Activated CD8-positive, alpha-beta memory T cell treated with anti-CD3 and anti-CD28 coated beads, Interleukin-2, amount 10 ng/mL, durations not matched to agents 7 days and 5 days (primary cell): ENCODE results near the gene MAGEB17. TPM values are rescaled to one million over a fixed set of nuclear protein-coding genes. Genes with fewer than 3 reads are reported as not detected.
"Not testable (repeated sequence)": the region's sequence is repeated elsewhere in the genome, so short reads cannot be mapped to it uniquely, and the experiment has no call there.

Source experiments
- ATAC-seq: fragments of 150-1000 bp; cut with Tn5 transposase; one replicate; pipeline ENCODE4 v1.10.0; 2021; ENCODE audit warnings: moderate library complexity
- CTCF ChIA-PET: fragments of 350-600 bp; sonication (Branson Sonifier 250); formaldehyde crosslinking; loops from one replicate; lab custom pipeline; 2021; ENCODE audit warnings: antibody characterized with exemption; lab: Charles Lee
- DNase-seq: peaks from one replicate; pipeline ENCODE4 v3.0.0-alpha.2; 2020
- H3K27ac Mint-ChIP-seq: one replicate; pipeline ENCODE4 v1.8.0; 2021; ENCODE audit warnings: mild to moderate bottlenecking, mixed read lengths
- H3K27me3 Mint-ChIP-seq: one replicate; pipeline ENCODE4 v1.8.0; 2021; ENCODE audit warnings: mixed read lengths
- H3K36me3 Mint-ChIP-seq: one replicate; pipeline ENCODE4 v1.8.0; 2021; ENCODE audit warnings: mild to moderate bottlenecking, mixed read lengths
- H3K4me1 Mint-ChIP-seq: one replicate; pipeline ENCODE4 v1.8.0; 2021; ENCODE audit warnings: mixed read lengths
- H3K4me3 Mint-ChIP-seq: one replicate; pipeline ENCODE4 v1.8.0; 2021; ENCODE audit warnings: mild to moderate bottlenecking, moderate library complexity, mixed read lengths
- H3K9me3 Mint-ChIP-seq: one replicate; pipeline ENCODE4 v1.8.0; 2022; ENCODE audit warnings: low read depth, mixed read lengths
- total RNA-seq, 2 experiments: library from RNA; stranded (reverse); gene quantifications; one replicate each; pipeline ENCODE4 v1.2.3, GENCODE V29; 2021

Gene MAGEB17
- total RNA-seq, 2 experiments from 2014 or later, result not detected

GRCh38 chrX:16171944-16172343 is 4.7 kb downstream of the MAGEB17 start:
- no peaks in the 10 kb centered on the region for H3K36me3 Mint-ChIP-seq
- DNase-seq (no peak), ATAC-seq (no peak)
- no peaks in the 10 kb centered on the region for H3K4me1 Mint-ChIP-seq
- H3K27me3 Mint-ChIP-seq, result no peaks in the 10 kb centered on the region
- H3K27ac Mint-ChIP-seq, result no peak overlapping the region
- CTCF ChIA-PET, result no interaction called here
- H3K4me3 Mint-ChIP-seq, result no peak overlapping the region
- no peaks in the 10 kb centered on the region for H3K9me3 Mint-ChIP-seq

- Mint-ChIP-seq H3K36me3 (no peaks in the 10 kb centered on the region), H3K27me3 (no peaks in the 10 kb centered on the region), H3K27ac (no peak overlapping the region), H3K4me1 (no peaks in the 10 kb centered on the region), H3K4me3 (no peak overlapping the region), H3K9me3 (no peaks in the 10 kb centered on the region)
- no peak for ATAC-seq
- DNase-seq, result no peak
- CTCF ChIA-PET, result no interaction called here
Measured at GRCh38 chrX:16172391-16172790, 5.1 kb downstream of the MAGEB17 start.

- H3K27me3 Mint-ChIP-seq, result peaks cover 4% of the 10 kb centered on the region
- no peak overlapping the region for H3K4me3 Mint-ChIP-seq
- DNase-seq (no peak), ATAC-seq (no peak)
- no peaks in the 10 kb centered on the region for H3K4me1 Mint-ChIP-seq
- no peak overlapping the region for H3K27ac Mint-ChIP-seq
- CTCF ChIA-PET, result no interaction called here
- no peaks in the 10 kb centered on the region for H3K9me3 Mint-ChIP-seq
- H3K36me3 Mint-ChIP-seq, result no peaks in the 10 kb centered on the region
Measured at GRCh38 chrX:16175329-16176061, 8.2 kb downstream of the MAGEB17 start.

GRCh38 chrX:16177260-16177659 is 10.0 kb downstream of the MAGEB17 start:
- Mint-ChIP-seq H3K27me3 (peaks cover 4% of the 10 kb centered on the region), H3K4me3 (no peak overlapping the region), H3K9me3 (no peaks in the 10 kb centered on the region), H3K36me3 (no peaks in the 10 kb centered on the region), H3K4me1 (no peaks in the 10 kb centered on the region), H3K27ac (no peak overlapping the region)
- no peak for DNase-seq
- no peak for ATAC-seq
- CTCF ChIA-PET, result no interaction called here

- H3K27ac Mint-ChIP-seq, H3K4me3 Mint-ChIP-seq, H3K9me3 Mint-ChIP-seq, DNase-seq, ATAC-seq, CTCF ChIA-PET, H3K36me3 Mint-ChIP-seq, H3K27me3 Mint-ChIP-seq: not testable (repeated sequence)
- peaks cover 11% of the 10 kb centered on the region for H3K4me1 Mint-ChIP-seq
Measured at GRCh38 chrX:16183843-16184242, 16.6 kb downstream of the MAGEB17 start.

- Mint-ChIP-seq H3K4me1 (peaks cover 11% of the 10 kb centered on the region), H3K36me3 (no peaks in the 10 kb centered on the region), H3K4me3 (no peak overlapping the region), H3K27ac (no peak overlapping the region), H3K27me3 (peaks cover 5% of the 10 kb centered on the region), H3K9me3 (no peaks in the 10 kb centered on the region)
- ATAC-seq, result peak; percentile 60
- DNase-seq, result no peak
- CTCF ChIA-PET, result no interaction called here
Measured at GRCh38 chrX:16185725-16186136, 18.4 kb downstream of the MAGEB17 start.

- DNase-seq (no peak), ATAC-seq (no peak)
- Mint-ChIP-seq H3K9me3 (no peaks in the 10 kb centered on the region), H3K27ac (no peak overlapping the region), H3K4me1 (peaks cover 11% of the 10 kb centered on the region), H3K36me3 (no peaks in the 10 kb centered on the region), H3K27me3 (peaks cover 5% of the 10 kb centered on the region), H3K4me3 (no peak overlapping the region)
- CTCF ChIA-PET, result no interaction called here
Measured at GRCh38 chrX:16186380-16187007, 19.2 kb downstream of the MAGEB17 start.

GRCh38 chrX:16187024-16187760 is 19.9 kb downstream of the MAGEB17 start:
- ATAC-seq (no peak), DNase-seq (no peak)
- no peak overlapping the region for H3K27ac Mint-ChIP-seq
- H3K4me3 Mint-ChIP-seq, result no peak overlapping the region
- H3K36me3 Mint-ChIP-seq, result no peaks in the 10 kb centered on the region
- CTCF ChIA-PET, result no interaction called here
- peaks cover 5% of the 10 kb centered on the region for H3K27me3 Mint-ChIP-seq
- peaks cover 11% of the 10 kb centered on the region for H3K4me1 Mint-ChIP-seq
- H3K9me3 Mint-ChIP-seq, result no peaks in the 10 kb centered on the region

- no peaks in the 10 kb centered on the region for H3K9me3 Mint-ChIP-seq
- no peak overlapping the region for H3K4me3 Mint-ChIP-seq
- no peak overlapping the region for H3K27ac Mint-ChIP-seq
- CTCF ChIA-PET, result no interaction called here
- peaks cover 11% of the 10 kb centered on the region for H3K4me1 Mint-ChIP-seq
- H3K27me3 Mint-ChIP-seq, result peaks cover 5% of the 10 kb centered on the region
- ATAC-seq (no peak), DNase-seq (no peak)
- H3K36me3 Mint-ChIP-seq, result no peaks in the 10 kb centered on the region
Measured at GRCh38 chrX:16188687-16189086, 21.4 kb downstream of the MAGEB17 start.

- DNase-seq (no peak), ATAC-seq (no peak)
- CTCF ChIA-PET, result no interaction called here
- no peaks in the 10 kb centered on the region for H3K36me3 Mint-ChIP-seq
- H3K27me3 Mint-ChIP-seq, result peaks cover 3% of the 10 kb centered on the region
- H3K4me3 Mint-ChIP-seq, result no peak overlapping the region
- H3K9me3 Mint-ChIP-seq, result no peaks in the 10 kb centered on the region
- no peaks in the 10 kb centered on the region for H3K4me1 Mint-ChIP-seq
- no peak overlapping the region for H3K27ac Mint-ChIP-seq
Measured at GRCh38 chrX:16191605-16192004, 24.3 kb downstream of the MAGEB17 start.

- no peaks in the 10 kb centered on the region for H3K9me3 Mint-ChIP-seq
- peaks cover 8% of the 10 kb centered on the region for H3K27me3 Mint-ChIP-seq
- no peak for DNase-seq
- H3K36me3 Mint-ChIP-seq, result no peaks in the 10 kb centered on the region
- no peak overlapping the region for H3K27ac Mint-ChIP-seq
- no peak for ATAC-seq
- H3K4me1 Mint-ChIP-seq, result no peaks in the 10 kb centered on the region
- CTCF ChIA-PET, result no interaction called here
- no peak overlapping the region for H3K4me3 Mint-ChIP-seq
Measured at GRCh38 chrX:16196829-16197228, 29.5 kb downstream of the MAGEB17 start.

- Mint-ChIP-seq H3K27ac (no peak overlapping the region), H3K4me1 (no peaks in the 10 kb centered on the region), H3K4me3 (no peak overlapping the region), H3K9me3 (no peaks in the 10 kb centered on the region), H3K27me3 (peaks cover 9% of the 10 kb centered on the region), H3K36me3 (no peaks in the 10 kb centered on the region)
- ATAC-seq (no peak), DNase-seq (no peak)
- CTCF ChIA-PET, result no interaction called here
Measured at GRCh38 chrX:16199343-16199742, 32.1 kb downstream of the MAGEB17 start.

GRCh38 chrX:16202943-16203342 is 35.7 kb downstream of the MAGEB17 start:
- Mint-ChIP-seq H3K9me3 (no peaks in the 10 kb centered on the region), H3K27me3 (peaks cover 5% of the 10 kb centered on the region), H3K4me1 (no peaks in the 10 kb centered on the region), H3K27ac (no peak overlapping the region), H3K4me3 (no peak overlapping the region), H3K36me3 (no peaks in the 10 kb centered on the region)
- no peak for ATAC-seq
- DNase-seq, result no peak
- CTCF ChIA-PET, result no interaction called here

- no peaks in the 10 kb centered on the region for H3K36me3 Mint-ChIP-seq
- H3K4me1 Mint-ChIP-seq, result no peaks in the 10 kb centered on the region
- DNase-seq (no peak), ATAC-seq (no peak)
- CTCF ChIA-PET, result no interaction called here
- H3K27me3 Mint-ChIP-seq, result peaks cover 5% of the 10 kb centered on the region
- no peak overlapping the region for H3K27ac Mint-ChIP-seq
- no peak overlapping the region for H3K4me3 Mint-ChIP-seq
- H3K9me3 Mint-ChIP-seq, result no peaks in the 10 kb centered on the region
Measured at GRCh38 chrX:16204538-16204937, 37.3 kb downstream of the MAGEB17 start.
